T-helper 1 cell (primary cell): ENCODE results near the gene PERM1.
"Not testable (repeated sequence)": the region's sequence is repeated elsewhere in the genome, so short reads cannot be mapped to it uniquely, and the experiment has no call there.

ENCODE experiments used
- DNase-seq, 5 donors: peaks; one replicate each; pipeline ENCODE4 v3.0.0-alpha.2; 2012 to 2020

PERM1 gene

GRCh38 chr1:997993-998744 lies 16.3 kb upstream of the PERM1 start:
- no peak for DNase-seq

GRCh38 chr1:997713-997992 lies 15.8 kb upstream of the PERM1 start:
- DNase-seq = no peak

GRCh38 chr1:996851-997712 lies 15.2 kb upstream of the PERM1 start:
- DNase-seq = no peak

- DNase-seq = no peak
Measured at GRCh38 chr1:995665-996633, 14.1 kb upstream of the PERM1 start.

GRCh38 chr1:994546-994945 lies 12.7 kb upstream of the PERM1 start:
- DNase-seq = not testable (repeated sequence)

GRCh38 chr1:993379-993995 lies 11.6 kb upstream of the PERM1 start:
- no peak for DNase-seq

GRCh38 chr1:992362-992761 lies 10.5 kb upstream of the PERM1 start:
- DNase-seq = no peak

GRCh38 chr1:991895-992294 lies 10.0 kb upstream of the PERM1 start:
- DNase-seq = no peak

GRCh38 chr1:991275-991674 lies 9.4 kb upstream of the PERM1 start:
- not testable (repeated sequence) for DNase-seq

GRCh38 chr1:988061-988460 lies 6.2 kb upstream of the PERM1 start:
- DNase-seq = not testable (repeated sequence)

GRCh38 chr1:985126-985525 lies 3.2 kb upstream of the PERM1 start:
- no peak for DNase-seq

- no peak for DNase-seq
Measured at GRCh38 chr1:984476-984814, 2.6 kb upstream of the PERM1 start.

- peak in 3 of 5 donors; percentile 50 to 53 (median 52) for DNase-seq
Measured at GRCh38 chr1:983798-984475, 2.0 kb upstream of the PERM1 start.

GRCh38 chr1:982765-983436 lies 1.0 kb upstream of the PERM1 start:
- peak in 1 of 5 donors; percentile 10 for DNase-seq

GRCh38 chr1:981491-981954 lies 370 bp downstream of the PERM1 start:
- DNase-seq = no peak

- no peak for DNase-seq
Measured at GRCh38 chr1:980602-981395, 1.1 kb downstream of the PERM1 start.

GRCh38 chr1:980137-980571 lies 1.7 kb downstream of the PERM1 start:
- no peak for DNase-seq

- DNase-seq = no peak
Measured at GRCh38 chr1:979744-980072, 2.2 kb downstream of the PERM1 start.

GRCh38 chr1:978835-979743 lies 2.8 kb downstream of the PERM1 start:
- no peak for DNase-seq
